HG03097 (cell line): ENCODE measurements around the gene GPR152.
"Not testable (repeated sequence)": the region's sequence is repeated elsewhere in the genome, so short reads cannot be mapped to it uniquely, and the experiment has no call there.

ENCODE experiments used
- ATAC-seq: cut with Tn5 transposase; IDR thresholded peaks from one replicate; pipeline ENCODE4 v1.9.1; 2021; ENCODE audit not compliant: unreplicated experiment, low FRiP score

GPR152 gene

DNA sequence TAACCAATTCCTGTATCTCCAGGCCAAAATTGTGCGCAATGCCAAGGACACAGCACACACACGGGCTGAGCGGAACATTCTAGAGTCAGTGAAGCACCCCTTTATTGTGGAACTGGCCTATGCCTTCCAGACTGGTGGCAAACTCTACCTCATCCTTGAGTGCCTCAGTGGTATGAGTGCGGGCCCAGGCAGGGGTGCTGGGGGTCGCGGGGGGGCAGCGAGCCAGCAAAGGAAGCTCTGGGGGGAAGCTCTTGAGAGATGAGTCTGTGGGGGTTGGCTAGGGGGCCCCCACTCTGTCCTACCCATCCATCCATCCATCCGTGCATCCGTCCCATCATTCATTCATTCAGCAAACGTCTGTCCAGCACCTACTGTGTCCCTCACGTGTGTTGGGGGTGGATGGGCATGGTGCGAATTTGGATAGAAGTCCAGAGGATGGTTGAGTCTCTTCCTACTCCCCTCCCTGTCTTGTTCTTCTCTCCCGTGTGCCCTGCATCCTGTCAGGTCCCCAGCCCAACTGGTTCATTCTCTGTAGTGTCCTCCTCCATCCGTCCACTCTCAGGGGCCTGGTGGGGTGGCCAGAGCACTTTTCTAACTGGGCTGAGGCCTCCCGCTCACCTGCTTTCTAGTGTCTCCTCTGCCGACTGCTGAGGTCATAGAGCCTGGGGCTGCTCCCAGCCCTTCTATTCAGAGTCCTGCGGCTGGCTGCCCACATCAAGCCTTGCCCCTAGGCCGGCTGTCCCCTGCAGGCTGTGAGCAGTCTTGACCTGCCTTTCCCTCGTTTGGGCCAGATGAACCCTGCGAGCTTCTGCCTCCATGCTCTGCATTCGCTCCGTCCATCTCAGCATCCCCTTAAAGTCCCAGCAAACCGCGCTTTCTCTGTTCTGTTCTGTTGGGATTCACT, 20.9 kb downstream of the GPR152 start:
- ATAC-seq: no peak

DNA sequence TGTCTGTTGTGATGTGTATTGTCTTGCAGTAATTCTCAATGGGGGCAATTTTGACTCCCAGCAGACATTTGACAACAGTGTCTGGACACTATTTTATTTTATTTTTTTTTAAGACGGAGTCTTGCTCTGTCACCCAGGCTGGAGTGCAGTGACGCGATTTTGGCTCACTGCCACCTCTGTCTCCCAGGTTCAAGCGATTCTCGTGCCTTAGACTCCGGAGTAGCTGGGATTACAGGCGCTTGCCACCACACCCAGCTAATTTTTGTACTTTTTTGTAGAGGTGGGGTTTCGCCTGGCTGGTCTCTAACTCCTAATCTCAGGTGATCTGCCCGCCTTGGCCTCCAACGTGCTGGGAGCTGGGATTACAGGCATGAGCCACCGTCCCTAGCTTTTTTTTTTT, 22.8 kb downstream of the GPR152 start:
- no peak for ATAC-seq

DNA sequence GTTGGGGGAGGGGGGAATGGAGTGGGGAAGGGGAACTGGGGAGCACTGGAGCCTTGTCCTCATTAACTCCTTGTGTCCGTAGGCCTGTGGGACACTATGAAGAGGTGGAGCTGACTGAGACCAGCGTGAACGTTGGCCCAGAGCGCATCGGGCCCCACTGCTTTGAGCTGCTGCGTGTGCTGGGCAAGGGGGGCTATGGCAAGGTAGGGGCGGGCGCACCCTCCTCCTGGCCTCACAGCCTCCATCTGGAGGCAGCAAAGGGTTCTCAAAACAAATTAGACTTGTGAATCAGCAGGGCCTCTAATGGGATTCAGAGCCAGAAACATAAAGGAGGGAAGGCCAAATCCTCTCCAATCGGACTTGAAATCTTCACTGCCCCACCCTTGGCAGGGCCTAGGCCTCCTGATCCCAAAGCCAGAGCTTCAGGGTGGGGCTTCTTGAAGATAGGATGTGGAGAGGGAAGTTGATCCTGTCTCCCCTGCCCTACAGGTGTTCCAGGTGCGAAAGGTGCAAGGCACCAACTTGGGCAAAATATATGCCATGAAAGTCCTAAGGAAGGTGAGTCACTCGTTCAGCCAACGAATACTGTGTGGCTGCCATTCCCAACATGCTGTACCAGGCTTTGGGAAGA, 23.4 kb downstream of the GPR152 start:
- no peak for ATAC-seq

DNA sequence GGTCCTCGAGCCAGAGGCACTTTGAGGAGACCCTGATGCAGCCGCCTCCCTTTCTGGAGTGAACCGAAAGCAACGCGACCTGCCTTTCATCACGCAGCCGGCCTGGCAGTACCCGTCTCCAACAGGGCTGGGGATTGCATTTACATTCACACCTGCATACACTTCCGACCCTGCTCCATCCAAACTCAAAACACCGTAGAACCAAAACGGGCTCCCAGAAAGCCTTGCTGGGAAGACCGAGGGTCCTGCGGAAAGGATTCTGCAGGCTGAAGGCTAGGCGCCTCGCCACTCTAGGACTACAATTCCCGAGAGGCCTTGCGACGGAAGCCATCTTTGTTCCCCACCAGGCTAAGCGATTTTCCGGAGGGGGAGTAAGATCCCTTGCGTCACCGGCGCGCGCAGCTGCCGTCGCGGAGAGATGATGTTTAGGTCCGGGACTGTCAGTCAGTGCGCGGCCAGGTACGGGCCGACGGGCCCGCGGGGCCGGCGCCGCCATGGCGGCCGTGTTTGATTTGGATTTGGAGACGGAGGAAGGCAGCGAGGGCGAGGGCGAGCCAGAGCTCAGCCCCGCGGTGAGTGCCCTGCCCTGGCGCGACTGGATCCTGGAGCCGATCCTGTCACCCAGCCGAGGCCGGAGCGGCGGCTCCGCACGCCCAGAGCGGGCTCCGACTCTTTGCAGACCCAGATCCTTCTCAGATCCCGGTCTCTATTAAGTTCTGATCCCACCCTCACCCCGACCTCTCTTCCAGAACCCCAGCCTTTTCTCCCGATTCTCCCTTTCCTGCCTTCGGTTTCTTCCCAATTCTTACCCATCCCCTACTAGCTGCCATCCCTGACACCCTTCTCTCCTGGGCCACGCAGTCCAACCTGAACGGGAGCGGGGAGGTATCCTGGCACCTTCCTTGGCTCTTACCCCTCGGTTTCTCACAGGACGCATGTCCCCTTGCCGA, 24.2 kb downstream of the GPR152 start, which contains the start of gene RPS6KB2:
Gene RPS6KB2, plus strand, starts transcription at position 443 of the 950 bp plus-strand sequence. Its CDS starts 52 bp downstream, at position 495.
- ATAC-seq: peak; percentile 84

DNA sequence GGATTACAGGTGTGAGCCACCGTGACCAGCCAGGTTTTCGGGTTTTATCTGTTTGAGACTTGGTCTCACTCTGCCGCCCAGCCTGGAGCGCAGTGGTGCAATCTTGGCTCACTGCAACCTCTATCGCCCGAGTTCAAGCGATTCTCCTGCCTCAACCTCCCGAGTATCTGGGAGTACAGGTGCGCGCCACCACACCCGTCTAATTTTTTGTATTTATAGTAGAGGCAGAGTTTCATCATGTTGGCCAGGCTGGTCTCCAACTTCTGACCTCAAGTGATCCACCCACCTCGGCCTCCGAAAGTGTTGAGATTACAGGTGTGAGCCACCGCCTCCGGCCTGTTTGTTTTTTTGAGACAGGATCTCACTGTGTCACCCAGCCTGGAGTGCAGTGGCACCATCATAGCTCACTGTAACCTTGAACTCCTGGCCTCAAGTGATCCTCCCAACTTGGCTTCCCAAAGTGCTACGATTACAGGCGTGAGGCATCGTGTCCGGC, 25.1 kb downstream of the GPR152 start:
- ATAC-seq: not testable (repeated sequence)

DNA sequence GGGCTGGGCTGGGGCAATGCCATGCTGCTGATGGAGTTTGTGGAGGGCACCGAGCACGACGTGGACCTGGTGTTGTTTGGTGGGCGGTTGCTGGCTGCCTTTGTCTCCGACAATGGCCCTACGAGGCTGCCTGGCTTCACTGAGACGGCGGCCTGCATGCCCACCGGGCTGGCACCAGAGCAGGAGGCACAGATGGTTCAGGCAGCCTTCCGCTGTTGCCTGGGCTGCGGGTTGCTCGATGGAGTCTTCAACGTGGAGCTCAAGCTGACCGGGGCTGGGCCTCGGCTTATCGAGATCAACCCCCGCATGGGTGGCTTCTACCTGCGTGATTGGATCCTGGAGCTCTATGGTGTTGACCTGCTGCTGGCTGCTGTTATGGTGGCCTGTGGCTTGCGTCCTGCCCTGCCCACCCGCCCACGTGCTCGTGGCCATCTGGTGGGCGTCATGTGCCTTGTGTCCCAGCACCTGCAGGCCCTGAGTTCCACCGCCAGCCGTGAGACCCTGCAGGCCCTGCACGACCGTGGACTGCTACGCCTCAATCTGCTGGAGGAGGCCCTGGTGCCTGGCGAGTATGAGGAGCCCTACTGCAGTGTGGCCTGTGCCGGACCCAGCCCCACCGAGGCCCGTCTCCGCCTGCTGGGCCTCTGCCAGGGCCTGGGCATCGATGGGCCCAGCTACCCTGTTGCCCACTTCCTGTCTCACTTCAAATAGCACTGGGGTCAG, 28.5 kb downstream of the GPR152 start:
- ATAC-seq: no peak

DNA sequence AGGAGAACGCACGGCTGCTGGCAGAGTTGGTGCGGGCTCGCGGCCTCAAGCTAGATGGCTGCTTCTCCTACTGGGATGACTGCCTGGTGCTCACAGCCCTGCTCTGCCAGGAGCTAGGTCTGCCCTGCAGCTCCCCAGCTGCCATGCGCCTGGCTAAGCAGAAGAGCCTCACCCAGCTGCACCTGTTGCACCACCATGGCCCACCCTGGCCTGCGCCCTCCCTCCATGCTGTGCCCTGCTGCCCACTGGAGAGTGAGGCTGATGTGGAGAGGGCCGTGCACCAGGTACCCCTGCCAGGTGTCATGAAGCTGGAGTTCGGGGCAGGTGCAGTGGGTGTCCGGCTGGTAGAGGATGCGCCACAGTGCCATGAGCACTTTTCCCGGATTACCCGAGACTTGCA, 29.1 kb downstream of the GPR152 start:
- no peak for ATAC-seq

DNA sequence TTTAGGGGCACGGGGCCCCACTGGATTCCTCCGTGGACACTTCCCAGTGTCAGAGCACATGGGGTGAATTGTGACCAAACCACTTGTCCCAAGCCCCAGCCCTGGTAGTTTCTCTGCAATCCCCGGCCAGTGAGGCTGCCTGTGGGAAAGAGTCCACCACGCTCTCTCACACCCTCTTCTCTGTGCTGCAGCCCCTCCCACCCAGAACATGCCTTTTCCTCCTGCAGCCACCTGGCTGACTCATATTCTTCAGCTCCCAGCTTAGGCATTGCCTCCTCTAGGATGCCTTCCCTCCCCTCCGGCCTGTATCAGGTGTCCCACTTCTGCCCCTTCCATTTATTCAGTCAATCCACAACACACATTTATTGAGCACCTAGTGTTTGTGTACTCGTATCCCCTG, 29.6 kb downstream of the GPR152 start:
- no peak for ATAC-seq

DNA sequence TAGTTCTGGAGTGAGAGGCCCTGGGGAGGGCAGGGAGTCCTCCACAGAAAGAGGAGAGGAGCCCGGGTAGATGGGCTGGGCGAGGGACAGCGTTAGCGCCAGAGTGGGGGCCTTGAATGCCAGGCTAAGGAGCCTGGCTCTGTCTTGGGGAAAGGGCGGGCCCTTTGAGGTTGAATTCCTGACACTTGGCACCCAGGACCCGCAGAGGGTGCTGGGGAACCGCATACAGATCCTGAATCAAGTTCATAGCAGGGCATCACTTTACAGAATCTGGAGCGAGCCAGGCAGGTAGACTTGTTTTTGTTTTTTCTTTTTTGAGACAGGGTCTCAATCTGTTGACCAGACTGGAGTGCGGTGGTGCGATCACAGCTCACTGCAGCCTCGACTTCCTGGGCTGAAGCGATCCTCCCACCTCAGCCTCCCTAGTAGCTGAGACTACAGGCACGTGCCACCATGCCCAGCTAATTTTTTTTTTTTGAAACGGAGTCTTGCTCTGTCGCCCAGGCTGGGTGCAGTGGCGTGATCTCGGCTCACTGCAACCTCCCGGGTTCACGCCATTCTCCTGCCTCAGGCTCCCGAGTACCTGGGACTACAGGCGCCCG, 31.0 kb downstream of the GPR152 start:
- ATAC-seq: no peak

DNA sequence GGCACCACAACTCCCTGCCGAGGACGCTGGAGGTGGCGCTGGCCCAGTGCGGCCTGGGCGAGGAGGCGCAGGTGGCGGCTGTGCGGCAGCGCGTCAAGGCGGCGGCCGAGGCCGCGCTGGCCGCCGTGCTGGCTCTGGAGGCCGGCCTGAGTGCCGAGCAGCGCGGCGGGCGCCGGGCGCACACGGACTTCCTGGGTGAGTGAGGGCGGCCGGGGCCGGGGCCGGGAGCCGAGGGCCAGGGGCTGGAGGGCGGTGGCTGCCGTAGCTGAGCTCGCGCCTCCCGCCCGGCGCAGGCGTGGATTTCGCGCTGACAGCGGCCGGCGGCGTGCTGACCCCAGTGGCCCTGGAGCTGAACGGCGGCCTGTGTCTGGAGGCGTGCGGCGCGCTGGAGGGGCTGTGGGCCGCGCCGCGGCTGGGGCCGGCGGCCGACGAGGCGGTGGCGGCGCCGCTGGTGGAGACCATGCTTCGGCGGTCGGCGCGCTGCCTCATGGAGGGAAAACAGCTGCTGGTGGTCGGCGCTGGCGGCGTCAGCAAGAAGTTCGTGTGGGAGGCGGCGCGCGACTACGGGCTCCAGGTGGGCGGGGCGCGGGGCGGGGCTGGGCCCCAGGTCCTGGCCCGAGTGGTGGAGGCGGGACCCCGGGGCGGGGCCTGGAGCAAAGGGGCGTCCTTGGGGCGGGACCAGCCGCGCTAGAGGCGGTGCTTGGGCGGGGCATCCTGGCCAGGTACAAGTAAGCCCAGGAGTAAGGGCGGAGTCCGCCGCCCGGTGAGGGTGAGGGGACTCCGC, 31.7 kb downstream of the GPR152 start:
- peak; percentile 74 for ATAC-seq

DNA sequence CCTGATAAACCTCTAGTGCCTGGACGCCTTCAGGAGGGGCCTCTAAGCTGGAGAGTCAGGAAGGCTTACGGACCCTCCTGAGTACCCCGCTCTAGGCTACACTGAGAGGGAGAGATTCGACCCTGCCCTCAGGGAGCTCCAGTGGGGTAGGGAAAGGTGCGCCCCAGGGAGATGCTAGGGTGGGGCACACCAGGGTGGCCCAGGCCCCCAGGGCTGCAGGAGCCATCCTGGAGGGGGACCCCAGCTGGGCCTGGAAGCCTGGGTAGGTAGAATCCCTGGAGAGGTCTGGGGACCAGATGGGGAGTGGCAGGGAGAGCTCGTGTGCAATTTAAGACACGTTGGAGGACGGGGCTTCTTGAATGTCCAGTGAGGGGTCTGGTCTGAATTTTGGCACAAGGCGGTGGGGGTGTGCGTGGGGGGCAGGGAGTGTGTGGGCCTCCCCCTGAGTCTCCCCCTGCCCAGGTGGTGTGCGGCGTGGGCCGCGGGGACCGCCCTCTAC, 32.3 kb downstream of the GPR152 start:
- ATAC-seq: no peak

DNA sequence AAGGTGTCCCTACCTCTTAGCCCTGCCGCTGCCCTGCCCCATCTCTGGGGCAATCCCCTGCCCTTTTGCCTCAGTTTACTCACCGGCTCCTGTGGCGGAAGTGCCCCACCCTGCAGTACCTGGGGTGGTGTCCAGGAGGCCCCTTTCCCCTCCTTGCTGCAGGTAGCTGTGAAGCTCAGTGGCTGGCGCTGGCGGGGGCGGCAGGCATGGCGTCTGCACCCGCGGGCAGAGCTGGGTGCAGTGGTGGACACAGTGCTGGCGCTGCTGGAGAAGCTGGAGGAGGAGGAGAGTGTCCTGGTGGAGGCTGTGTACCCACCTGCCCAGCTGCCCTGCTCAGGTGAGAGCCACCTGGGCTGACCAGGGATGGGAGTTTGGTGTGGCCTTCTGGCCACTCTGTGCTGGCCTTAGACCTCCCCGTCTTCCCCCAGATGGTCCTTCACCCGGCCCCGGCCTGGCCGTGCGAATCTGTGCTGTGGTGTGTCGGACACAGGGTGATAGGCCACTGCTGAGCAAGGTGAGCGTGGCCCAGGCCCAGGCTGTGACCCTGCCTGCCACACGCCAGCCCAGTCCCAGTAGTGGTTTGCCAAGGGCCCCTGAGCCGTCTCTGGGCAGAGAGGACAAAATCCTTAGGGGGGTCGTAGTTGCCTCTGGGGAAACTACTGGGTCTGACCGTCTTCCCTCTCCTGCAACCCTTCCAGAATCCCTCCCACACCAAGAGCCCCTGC, 33.0 kb downstream of the GPR152 start:
- no peak for ATAC-seq

DNA sequence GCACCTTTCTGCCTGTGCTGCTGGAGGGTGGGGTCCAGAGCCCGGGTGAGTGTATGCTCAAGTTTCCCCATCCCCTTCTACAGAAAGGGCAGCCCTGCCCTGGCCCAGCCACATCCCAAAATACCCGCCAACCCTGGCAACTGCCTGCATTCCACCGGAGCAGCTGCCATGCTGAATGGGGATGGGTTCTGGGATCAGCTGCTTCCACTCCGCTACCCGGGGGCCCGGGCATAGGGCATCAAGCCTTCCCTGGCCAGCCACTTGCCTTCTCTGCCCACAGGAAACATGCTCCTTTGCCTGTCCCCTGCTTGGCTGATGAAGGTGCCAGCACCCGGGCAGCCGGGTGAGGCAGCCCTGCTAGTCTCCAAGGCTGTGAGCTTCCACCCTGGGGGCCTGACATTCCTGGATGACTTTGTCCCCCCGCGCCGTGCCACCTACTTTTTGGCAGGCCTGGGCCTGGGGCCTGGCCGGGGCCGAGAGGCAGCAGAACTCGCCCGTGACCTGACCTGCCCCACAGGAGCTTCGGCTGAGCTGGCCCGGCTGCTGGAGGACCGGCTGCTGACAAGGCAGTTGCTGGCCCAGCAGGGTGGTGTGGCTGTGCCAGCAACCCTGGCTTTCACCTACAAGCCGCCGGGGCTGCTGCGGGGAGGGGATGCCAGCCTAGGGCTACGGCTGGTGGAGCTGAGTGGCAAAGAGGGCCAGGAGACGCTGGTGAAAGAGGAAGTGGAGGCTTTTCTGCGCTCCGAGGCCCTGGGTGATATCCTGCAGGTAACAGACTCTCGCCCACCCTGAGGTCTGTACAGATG, 33.9 kb downstream of the GPR152 start:
- no peak for ATAC-seq

DNA sequence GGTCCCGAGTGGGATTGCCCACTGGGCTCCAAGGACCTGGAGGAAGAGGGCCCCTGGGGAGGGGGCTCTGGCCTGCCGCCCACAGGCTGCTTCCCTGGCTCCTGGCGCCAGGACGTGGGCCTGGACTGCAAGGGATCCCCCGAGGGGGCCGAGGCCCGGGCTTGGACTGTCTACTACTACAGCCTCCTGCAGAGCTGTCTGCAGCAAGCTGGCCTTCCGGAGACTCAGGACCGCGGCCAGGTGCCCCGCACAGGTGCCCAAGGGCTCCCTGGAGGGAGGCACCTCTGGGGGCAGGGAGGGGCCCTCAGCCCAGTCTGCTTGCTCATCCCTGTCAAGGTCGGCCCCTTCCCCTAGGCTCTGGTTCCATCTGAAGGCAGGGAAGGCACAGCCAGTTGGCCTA, 35.1 kb downstream of the GPR152 start:
- no peak for ATAC-seq

DNA sequence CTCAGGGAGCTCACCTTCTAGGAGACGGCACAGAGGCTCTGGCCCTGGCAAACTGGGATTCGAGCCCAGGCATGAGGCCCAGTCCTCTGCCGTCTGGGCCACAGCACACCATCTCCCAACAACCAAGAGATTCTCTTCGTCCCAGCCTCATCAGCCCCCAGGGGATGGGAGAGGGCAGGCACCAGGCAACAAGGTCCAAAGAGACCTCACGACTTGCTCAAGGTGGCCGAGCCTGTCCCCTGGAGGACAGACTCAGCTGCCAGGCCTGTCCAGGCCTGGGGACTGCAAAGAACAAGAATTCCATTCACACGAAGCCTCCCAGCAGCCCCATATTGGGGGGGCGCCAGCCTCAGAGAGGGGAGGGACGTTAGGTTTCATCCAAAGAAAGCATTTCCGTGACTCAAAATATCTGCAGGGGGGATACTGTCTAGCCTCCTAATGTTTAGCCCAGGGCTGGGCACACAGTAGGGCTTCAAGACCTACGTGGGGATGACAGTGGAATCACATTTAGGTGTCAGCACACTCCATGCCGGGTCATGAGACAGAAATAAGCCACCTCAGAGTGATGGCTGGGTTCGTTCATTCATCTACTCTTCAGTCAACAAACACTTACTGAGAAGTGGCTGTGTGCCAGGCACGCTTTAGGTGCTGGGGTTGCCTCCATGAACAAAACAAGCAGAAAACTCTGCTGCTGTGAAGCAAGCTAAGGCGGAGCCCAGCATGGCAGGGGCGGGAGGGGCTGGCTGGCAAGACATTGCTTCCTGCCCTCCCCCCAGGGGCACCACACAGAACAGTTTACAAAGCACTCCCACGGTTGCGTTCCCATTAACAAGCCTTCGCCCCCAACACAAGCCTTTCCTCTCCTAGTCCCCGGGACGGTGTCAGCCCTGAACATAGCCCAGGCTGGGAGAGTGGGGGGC, 35.9 kb downstream of the GPR152 start:
- ATAC-seq: no peak
